Hypothalamus (tissue), 51 donors: ENCODE data around the gene ASPG.
A peak's percentile ranks its signal among the peaks of the same experiment; 100 is the strongest.

Source experiments
- DNase-seq, 51 donors: peaks; one replicate each; lab custom pipeline; 2025; lab: John Stamatoyannopoulos, UW

ASPG gene

GRCh38 chr14:104154246-104154645, 68.7 kb downstream of the ASPG start:
- DNase-seq = no peak

GRCh38 chr14:104155513-104155912, 70.0 kb downstream of the ASPG start:
- no peak for DNase-seq

- no peak for DNase-seq
Observed at GRCh38 chr14:104156142-104156541, 70.6 kb downstream of the ASPG start.

- no peak for DNase-seq
Observed at GRCh38 chr14:104157016-104157928, 71.8 kb downstream of the ASPG start.

- DNase-seq = peak in 30 of 51 donors; percentile 6 to 74 (median 44)
Observed at GRCh38 chr14:104158827-104159798, 73.6 kb downstream of the ASPG start.

GRCh38 chr14:104159990-104160389, 74.5 kb downstream of the ASPG start:
- DNase-seq = no peak

GRCh38 chr14:104161602-104162367, 76.3 kb downstream of the ASPG start:
- DNase-seq = no peak

GRCh38 chr14:104162495-104162894, 77.0 kb downstream of the ASPG start:
- DNase-seq = no peak

GRCh38 chr14:104163541-104163940, 78.0 kb downstream of the ASPG start:
- DNase-seq = no peak

GRCh38 chr14:104164041-104164440, 78.5 kb downstream of the ASPG start:
- DNase-seq = no peak

GRCh38 chr14:104164512-104164911, 79.0 kb downstream of the ASPG start:
- no peak for DNase-seq
